RWPE1 (cell line): Measurements from ENCODE around the gene ANO9.
A peak's percentile ranks its signal among the peaks of the same experiment; 100 is the strongest.

Experiments used
- CTCF ChIA-PET: fragments of 350-600 bp; sonication (Branson Sonifier 250); formaldehyde crosslinking; extraction: SDS; loops from one replicate; lab custom pipeline; 2021; lab: Yijun Ruan, JAX
- POLR2A ChIA-PET: fragments of 400-600 bp; formaldehyde crosslinking; extraction: SDS; loops from one replicate; lab custom pipeline; 2020; ENCODE audit warnings: antibody characterized with exemption; ENCODE audit not compliant: low non-redundant PET; lab: Yijun Ruan, JAX
- DNase-seq: peaks from one replicate; pipeline ENCODE4 v3.0.0; 2012; ENCODE audit warnings: low spot score
- H3K27ac ChIP-seq: fragments of 450-650 bp; 2 replicates; pipeline ENCODE4 v1.5.1; 2017
- CTCF ChIP-seq: fragments of 450-650 bp; conservative IDR thresholded peaks from 2 replicates; pipeline ENCODE4 v1.5.1; 2017; ENCODE audit warnings: low read depth, mild to moderate bottlenecking

ANO9 gene

GRCh38 chr11:372809-373715 is 68.7 kb downstream of the ANO9 start:
- no peak for DNase-seq
- no peak for TF ChIP-seq CTCF
- ChIA-PET POLR2A (no interaction called here), CTCF (no interaction called here)
- 0 out of 2 replicates have a peak overlapping the region, but pooled peaks have one; percentile 53 for H3K27ac ChIP-seq

GRCh38 chr11:371716-372590 is 69.9 kb downstream of the ANO9 start:
- no peak for DNase-seq
- POLR2A ChIA-PET = interaction anchor here (0.6 kb wide), 1 partner anchor 39 kb away, joined by 4 read pairs; no protein-coding TSS in a partner anchor
- peak overlapping the region; percentile 69 for H3K27ac ChIP-seq
- CTCF ChIA-PET = no interaction called here
- no peak for TF ChIP-seq CTCF

GRCh38 chr11:371051-371450 is 70.8 kb downstream of the ANO9 start:
- no peak for DNase-seq
- POLR2A ChIA-PET = no interaction called here
- no peak for TF ChIP-seq CTCF
- peak overlapping the region; percentile 69 for H3K27ac ChIP-seq
- CTCF ChIA-PET = interaction anchor here (1.1 kb wide), 1 partner anchor 78 kb away, joined by 4 read pairs; no protein-coding TSS in a partner anchor

GRCh38 chr11:370070-370941 is 71.5 kb downstream of the ANO9 start:
- peak overlapping the region; percentile 69 for H3K27ac ChIP-seq
- no peak for DNase-seq
- no peak for TF ChIP-seq CTCF
- ChIA-PET CTCF (interaction anchor here (1.1 kb wide), 1 partner anchor 78 kb away, joined by 4 read pairs; no protein-coding TSS in a partner anchor), POLR2A (interaction anchor here (0.6 kb wide), 1 partner anchor 23 kb away, joined by 3 read pairs; the partner anchor contains the start of gene PKP3)

GRCh38 chr11:369336-370018 is 72.3 kb downstream of the ANO9 start, which contains the start of gene B4GALNT4:
Gene B4GALNT4 (plus strand): TSS chr11:369499. CDS start chr11:369804, 305 bp downstream.
- H3K27ac ChIP-seq = peak within 1 kb of the TSS; percentile 69

More at GRCh38 chr11:369336-370018, 72.3 kb downstream of the ANO9 start, which contains the start of gene B4GALNT4:
- TF ChIP-seq CTCF = no peak
- ChIA-PET CTCF (no interaction called here), POLR2A (interaction anchor here (0.6 kb wide), 1 partner anchor 24 kb away, joined by 3 read pairs; the partner anchor contains the start of gene PKP3)
- peak; percentile 68 for DNase-seq
